ENCODE results near the gene VPS26B.
"Not testable (repeated sequence)": the region's sequence is repeated elsewhere in the genome, so short reads cannot be mapped to it uniquely, and the experiment has no call there.

VPS26B gene

GRCh38 chr11:134283461-134284230 is 59.2 kb downstream of the VPS26B start:
- no peak for DNase-seq

DNA sequence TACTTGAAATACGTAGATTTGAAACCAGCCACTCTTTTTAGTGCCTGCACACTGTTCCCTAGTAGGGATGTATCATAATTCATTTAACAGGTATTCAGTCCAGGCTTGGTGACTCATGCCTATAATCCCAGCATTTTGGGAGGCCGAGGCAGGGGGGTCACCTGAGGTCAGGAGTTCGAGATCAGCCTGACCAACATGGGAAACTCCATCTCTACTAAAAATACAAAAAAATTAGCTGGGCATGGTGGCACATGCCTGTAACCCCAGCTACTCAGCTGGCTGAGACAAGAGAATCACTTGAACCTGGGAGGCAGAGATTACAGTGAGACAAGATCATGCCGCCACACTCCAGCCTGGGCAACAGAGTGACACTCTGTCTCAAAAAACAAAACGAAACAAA is 59.9 kb downstream of the VPS26B start:
- not testable (repeated sequence) for DNase-seq

DNA sequence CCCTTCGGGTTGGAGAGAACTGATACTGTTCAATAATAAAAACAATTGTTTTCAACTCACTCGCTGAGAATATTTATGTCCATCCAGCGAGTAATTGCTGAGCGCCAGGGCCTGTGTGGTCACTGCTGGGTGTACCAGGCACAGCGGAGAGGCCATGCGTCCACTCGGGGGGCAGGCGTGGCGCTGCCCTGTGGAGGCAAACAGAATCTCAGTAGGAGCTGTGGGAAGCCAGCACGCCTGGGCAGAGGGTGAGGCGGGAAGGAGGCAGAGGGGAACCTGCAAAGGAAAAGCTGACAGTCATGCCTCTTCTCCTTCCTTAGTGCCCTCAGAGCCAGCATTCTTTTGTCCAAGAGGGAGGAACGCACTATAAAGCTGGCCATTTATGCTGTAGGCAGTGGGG is 63.1 kb downstream of the VPS26B start:
- no peak for DNase-seq

- no peak for DNase-seq
These were observed 64.0 kb downstream of the VPS26B start for GRCh38 chr11:134288486-134288885.

DNA sequence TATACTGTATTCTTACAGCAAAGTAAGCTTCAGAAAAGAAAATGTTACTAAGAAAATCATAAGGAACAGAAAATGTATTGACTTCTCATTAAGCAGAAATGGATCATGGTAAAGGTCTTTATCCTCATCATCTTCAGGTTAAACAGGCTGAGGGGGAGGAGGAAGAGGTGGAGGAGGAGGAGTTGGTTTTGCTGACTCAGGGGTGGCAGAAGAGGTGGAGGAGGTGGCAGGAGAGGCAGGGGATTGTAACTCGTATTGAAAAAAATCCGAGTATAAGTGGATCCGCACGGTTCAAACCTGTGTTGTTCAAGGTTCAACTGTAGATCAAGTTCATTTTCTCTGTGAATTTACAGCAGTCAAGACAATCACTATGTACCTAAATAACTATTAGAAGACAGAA is 64.7 kb downstream of the VPS26B start:
- DNase-seq: no peak

DNA sequence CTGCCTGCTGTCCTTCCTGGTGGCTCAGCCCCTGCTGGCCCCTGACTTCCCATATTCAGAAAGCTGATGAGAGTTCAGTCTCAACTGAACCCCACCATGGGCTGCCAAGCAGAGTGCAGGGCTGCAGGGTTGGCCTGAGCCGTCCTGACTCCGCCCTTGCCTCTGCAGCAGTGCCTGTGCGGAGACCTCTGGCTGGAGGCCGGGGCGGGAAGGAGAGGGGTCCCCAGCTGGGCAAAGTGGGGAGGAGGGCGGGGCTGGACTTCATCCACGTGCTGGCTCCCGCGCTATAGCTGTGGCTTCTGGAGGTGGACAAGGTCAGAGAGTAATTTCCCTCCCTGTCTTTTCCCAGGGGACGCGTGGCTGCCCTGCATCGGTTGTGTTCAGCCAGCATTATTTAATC is 65.3 kb downstream of the VPS26B start:
- DNase-seq: no peak

GRCh38 chr11:134290646-134291045 is 66.2 kb downstream of the VPS26B start:
- DNase-seq: no peak

DNA sequence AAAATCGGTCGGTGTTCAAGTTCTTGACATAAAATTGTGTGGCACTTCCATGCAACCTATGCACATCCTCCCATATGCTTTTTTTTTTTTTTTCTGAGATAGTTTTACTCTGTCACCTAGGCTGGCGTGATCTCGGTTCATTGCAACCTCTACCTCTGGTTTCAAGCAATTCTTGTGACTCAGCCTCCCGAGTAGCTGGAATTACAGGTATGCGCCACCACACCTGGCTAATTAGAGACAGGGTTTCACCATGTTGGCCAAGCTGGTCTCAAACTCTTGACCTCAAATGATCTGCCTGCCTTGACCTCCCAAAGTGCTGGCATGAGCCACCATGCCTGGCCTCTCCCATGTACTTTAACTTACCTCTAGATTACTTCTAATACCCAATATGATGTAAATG is 66.7 kb downstream of the VPS26B start:
- DNase-seq: no peak

DNA sequence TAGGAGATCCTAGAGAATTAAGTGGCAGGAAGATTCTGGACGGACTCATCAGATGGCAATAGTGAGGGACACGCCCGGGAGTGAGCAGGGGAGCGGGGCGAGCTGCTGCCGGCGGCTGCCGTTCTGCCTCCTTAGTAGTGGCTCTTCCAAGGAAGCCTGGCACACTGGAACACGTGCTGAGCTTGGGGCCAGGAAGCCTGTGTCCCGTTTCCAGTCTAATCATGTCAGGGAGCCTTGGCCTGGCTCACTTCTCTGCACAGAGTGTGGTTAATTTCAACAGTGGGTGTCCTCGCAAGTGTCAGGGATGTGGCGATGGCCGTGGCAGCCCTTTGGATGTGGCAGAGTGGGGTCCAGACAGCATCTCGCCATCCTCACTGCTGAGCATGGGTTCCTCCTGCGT is 68.2 kb downstream of the VPS26B start:
- DNase-seq: no peak

GRCh38 chr11:134293119-134294113 is 68.9 kb downstream of the VPS26B start:
- DNase-seq: no peak

- DNase-seq: no peak
These were observed 70.2 kb downstream of the VPS26B start for GRCh38 chr11:134294664-134295063.
